ENCODE data around the gene NOL4L. TPM values are rescaled to one million over a fixed set of nuclear protein-coding genes. Genes with fewer than 3 reads are reported as not detected.

NOL4L gene
- total and polyA plus RNA-seq, 2 donors (not counting 3 experiments of a cell fraction or from before 2014, with no cell fraction given): 55.2 to 79.6 TPM

- FAIRE-seq: no peak
- peaks cover 31% of the 10 kb centered on the region for H3K4me1 ChIP-seq (ENCODE audit: control insufficient read depth, extremely low read depth, insufficient read depth, low read length)
- no peaks in the 10 kb centered on the region for H3K9me1 ChIP-seq (replicated peaks; ENCODE audit: control insufficient read depth, extremely low read depth, insufficient read depth, low read length)
- no peak for DNase-seq (ENCODE audit: low read depth, low spot score)
- TF ChIP-seq MYC (IDR thresholded peaks at IDR 0.05; ENCODE audit: low read depth, low read length): no peak
- no peak for TF ChIP-seq JUN (IDR thresholded peaks at IDR 0.05; ENCODE audit: borderline replicate concordance, insufficient read depth, insufficient read length, low read depth)
- no peak for TF ChIP-seq FOS (IDR thresholded peaks at IDR 0.05; ENCODE audit: borderline replicate concordance, insufficient read depth, low read length)
- TF ChIP-seq POLR2AphosphoS5 (IDR thresholded peaks at IDR 0.05; ENCODE audit: insufficient read depth, low read depth, low read length): no peak
- TF ChIP-seq MAX (IDR thresholded peaks at IDR 0.05; ENCODE audit: insufficient read depth, insufficient read length): no peak
- no peak for TF ChIP-seq POLR2A (IDR thresholded peaks at IDR 0.05; ENCODE audit: low read depth, low read length)
- TF ChIP-seq GATA2 (IDR thresholded peaks at IDR 0.05; ENCODE audit: insufficient read depth, insufficient read length, low read depth, low read length): no peak
- no peak for TF ChIP-seq CTCF (IDR thresholded peaks at IDR 0.05; ENCODE audit: extremely low read depth in 1 of 2, insufficient read depth in 1 of 2, low read depth in 1 of 2, low read length in 2 of 2)
- no peak for TF ChIP-seq EZH2 (IDR thresholded peaks at IDR 0.05; ENCODE audit: borderline replicate concordance, low read depth, low read length, severe bottlenecking)
- no peak overlapping the region for H2AFZ ChIP-seq (ENCODE audit: low read depth, low read length)
- peaks cover 34 to 48% of the 10 kb centered on the region in 2 experiments for H3K36me3 ChIP-seq (ENCODE audit: control insufficient read depth in 2 of 2, extremely low read depth in 1 of 2, insufficient read depth in 2 of 2, low read length in 2 of 2)
- CTCF ChIA-PET: interaction anchor here (1.0 kb wide), 1 partner anchor 10 kb away, joined by 3 read pairs; no protein-coding TSS in a partner anchor
- no peak overlapping the region for H3K27ac ChIP-seq (ENCODE audit: insufficient read depth, low read depth, low read length)
- no peaks in the 10 kb centered on the region for H3K27me3 ChIP-seq (ENCODE audit: control insufficient read depth in 2 of 2, insufficient read depth in 2 of 2, low read length in 2 of 2)
- H3K4me3 ChIP-seq (replicated peaks in 1 of 3; ENCODE audit: insufficient read depth in 1 of 3, low read depth in 1 of 3, low read length in 3 of 3): no peak overlapping the region
- no peak overlapping the region for H3K4me2 ChIP-seq (ENCODE audit: insufficient read depth, low read length)
- BruUV-seq (replicated peaks): no TSS peak
- intact Hi-C loops (cut with micrococcal nuclease) (no loop called here), dilution Hi-C loops (cut with MboI; ENCODE audit: extremely low pct_ligation_motif_present, low sequenced_read_pairs) (no loop called here)
- no peaks in the 10 kb centered on the region for H3K9me3 ChIP-seq (replicated peaks; ENCODE audit: control insufficient read depth, insufficient read depth, low read length)
- POLR2A ChIA-PET: no interaction called here
- H3K79me2 ChIP-seq (ENCODE audit: control insufficient read depth, insufficient read depth, low read length): peaks cover 13% of the 10 kb centered on the region
- H3K9ac ChIP-seq (replicated peaks; ENCODE audit: extremely low read depth, insufficient read depth, low read length): no peak overlapping the region
- no peaks in the 10 kb centered on the region for H4K20me1 ChIP-seq (replicated peaks; ENCODE audit: control insufficient read depth, extremely low read depth, insufficient read depth, low read length)
Measured at GRCh38 chr20:32436142-32436861, 148.8 kb downstream of the NOL4L start.

Measured in endothelial cell of umbilical vein (primary cell).